Pancreas (tissue), 10 donors: ENCODE measurements around the gene ADIPOQ. TPM values are rescaled to one million over a fixed set of nuclear protein-coding genes. Genes with fewer than 3 reads are reported as not detected.
"Not testable (repeated sequence)": the region's sequence is repeated elsewhere in the genome, so short reads cannot be mapped to it uniquely, and the experiment has no call there.

ENCODE experiments used
- ATAC-seq, 4 donors: fragments of 200-7000 bp; cut with Tn5 transposase; one replicate each; pipeline versions ENCODE4 v1.8.0 to v1.9.1; 2020; ENCODE audit warnings: mild to moderate bottlenecking in 4 of 4, moderate library complexity in 4 of 4
- DNase-seq, 6 donors: peaks; one replicate each; pipeline ENCODE4 v3.0.0-alpha.2; 2020
- FAIRE-seq: peaks from 2 replicates; lab custom pipeline; 2012; peaks lifted over from hg19 to GRCh38; lab: Jason Lieb, UNC
- H3K27ac ChIP-seq, 4 donors: fragments of 200-600 bp; sonication (generic); 1 replicate in 3 of 4; 2 replicates in 1 of 4; pipeline versions ENCODE4 v1.5.0 to v1.8.0; 2020
- H3K27me3 ChIP-seq, 4 donors: fragments of 200-600 bp; one replicate each; pipeline ENCODE4 v1.8.0; 2021
- H3K36me3 ChIP-seq, 3 donors: fragments of 200-600 bp; sonication (generic) in 1 of 3; one replicate each; pipeline versions ENCODE4 v1.5.0 to v1.8.0; 2020 to 2021
- H3K4me1 ChIP-seq, 3 donors: fragments of 200-600 bp; one replicate each; pipeline ENCODE4 v1.8.0; 2021
- H3K4me3 ChIP-seq, 4 donors: fragments of 200-600 bp; sonication (generic) in 2 of 4; one replicate each; pipeline versions ENCODE4 v1.5.0 to v1.8.0; 2020 to 2021
- H3K9me3 ChIP-seq, 4 donors: fragments of 200-600 bp; one replicate each; pipeline ENCODE4 v1.8.0; 2021
- CTCF ChIP-seq, 4 donors: fragments of 200-600 bp; sonication (generic) in 3 of 4; IDR thresholded peaks; one replicate each; pipeline versions ENCODE4 v1.5.0 to v1.8.0; 2021; ENCODE audit warnings: antibody characterized with exemption in 4 of 4
- WGBS, 2 donors: extraction: QIAGEN DNeasy Blood & Tissue Kit; methylation state at CpG; one replicate each; pipeline ENCODE4 v1.1.7; 2013; 5-methylcytosine and 5-hydroxymethylcytosine counted together
- intact Hi-C, 3 donors: fragments of 100-400 bp; cut with DNase I; formaldehyde crosslinking; loops; one replicate each; pipeline versions ENCODE4 v1.11.1 to v1.14.2; 2022
- polyA plus RNA-seq, 2 donors: library from polyadenylated mRNA; stranded (reverse); fragments of 200-250 nt; gene quantifications; one replicate each; pipeline ENCODE4 v1.2.3, GENCODE V29; 2013
- total RNA-seq, 6 donors: library from RNA; stranded (reverse); fragmentation: NEBNext Ultra II Directional in 4 of 6; extraction: Animal tissue kit (Norgen Biotek cat#: 25700) in 4 of 6; gene quantifications; one replicate each; pipeline versions ENCODE4 v1.2.1 to v1.2.4, GENCODE V29; 2021 to 2023
- donor health status: healthy with polysubstance abuse.
- donor health status: DM: no; HTN: no; CAD: no; lungs with moderate emphysema.
- donor health status: DM: no; HTN: no; CAD: no.
- donor health status: control.
- donor health status: control.
- donor health status: Bipolar disorder and iron deficiency.
- donor health status: DM: yes; HTN: yes; CAD: no.
- donor health status: DM: no; HTN: no; CAD: no.
- donor health status: DM: no; HTN: no; CAD: no.
- donor health status: DM: yes; HTN: yes; CAD: no.

The ADIPOQ gene
- total and polyA plus RNA-seq, 8 donors, result 0.03 to 15.1 (median 0.72) TPM

- Histone ChIP-seq H3K4me1 (no peaks in the 10 kb centered on the region), H3K27me3 (no peaks in the 10 kb centered on the region), H3K4me3 (no peak overlapping the region), H3K36me3 (no peaks in the 10 kb centered on the region), H3K27ac (no peak overlapping the region), H3K9me3 (no peaks in the 10 kb centered on the region)
- FAIRE-seq, result no peak
- ATAC-seq, result no peak
- intact Hi-C loops, result no loop called here
- TF ChIP-seq CTCF (IDR thresholded peaks at IDR 0.05), result no peak
- DNase-seq, result no peak
- WGBS, 2 donors, result 87 to 95% methylated on average over 1 of the region's 1 CpG
Observed at GRCh38 chr3:186879781-186880180, 37.3 kb downstream of the ADIPOQ start.

- TF ChIP-seq CTCF (IDR thresholded peaks at IDR 0.05), result no peak
- no peak overlapping the region for H3K27ac ChIP-seq
- H3K9me3 ChIP-seq, result no peaks in the 10 kb centered on the region
- DNase-seq (no peak), ATAC-seq (no peak), FAIRE-seq (no peak)
- H3K36me3 ChIP-seq, result no peaks in the 10 kb centered on the region
- 62 to 68% methylated on average over 4 of the region's 4 CpGs for WGBS, 2 donors
- H3K4me1 ChIP-seq, result no peaks in the 10 kb centered on the region
- intact Hi-C loops, result no loop called here
- H3K27me3 ChIP-seq, result no peaks in the 10 kb centered on the region
- H3K4me3 ChIP-seq, result no peak overlapping the region
Observed at GRCh38 chr3:186880406-186880805, 37.9 kb downstream of the ADIPOQ start.

GRCh38 chr3:186882150-186882524, 39.6 kb downstream of the ADIPOQ start:
- 51 to 62% methylated on average over 4 of the region's 4 CpGs for WGBS, 2 donors
- H3K27ac ChIP-seq, result no peak overlapping the region
- H3K9me3 ChIP-seq, result no peaks in the 10 kb centered on the region
- DNase-seq (no peak), ATAC-seq (no peak), FAIRE-seq (no peak)
- H3K36me3 ChIP-seq, result no peaks in the 10 kb centered on the region
- no peak for TF ChIP-seq CTCF (IDR thresholded peaks at IDR 0.05)
- H3K4me3 ChIP-seq, result no peak overlapping the region
- no peaks in the 10 kb centered on the region for H3K27me3 ChIP-seq
- intact Hi-C loops, result no loop called here
- H3K4me1 ChIP-seq, result no peaks in the 10 kb centered on the region

- no peak for FAIRE-seq
- no peaks in the 10 kb centered on the region for H3K4me1 ChIP-seq
- no peak overlapping the region for H3K4me3 ChIP-seq
- no peak for TF ChIP-seq CTCF (IDR thresholded peaks at IDR 0.05)
- no peaks in the 10 kb centered on the region for H3K27me3 ChIP-seq
- no peaks in the 10 kb centered on the region for H3K36me3 ChIP-seq
- H3K9me3 ChIP-seq, result no peaks in the 10 kb centered on the region
- intact Hi-C loops, result no loop called here
- no peak overlapping the region for H3K27ac ChIP-seq
- no peak for ATAC-seq
- 83 to 93% methylated on average over 6 of the region's 6 CpGs for WGBS, 2 donors
- no peak for DNase-seq
Observed at GRCh38 chr3:186882881-186883685, 40.6 kb downstream of the ADIPOQ start.

- Histone ChIP-seq H3K27me3 (no peaks in the 10 kb centered on the region), H3K27ac (no peak overlapping the region), H3K9me3 (no peaks in the 10 kb centered on the region), H3K4me3 (no peak overlapping the region), H3K4me1 (no peaks in the 10 kb centered on the region), H3K36me3 (no peaks in the 10 kb centered on the region)
- DNase-seq (no peak), ATAC-seq (no peak), FAIRE-seq (no peak)
- intact Hi-C loops, result no loop called here
- TF ChIP-seq CTCF (IDR thresholded peaks at IDR 0.05), result no peak
- WGBS, 2 donors, result 64 to 69% methylated on average over 1 of the region's 1 CpG
Observed at GRCh38 chr3:186883686-186884058, 41.2 kb downstream of the ADIPOQ start.

- FAIRE-seq, intact Hi-C loops, H3K4me3 ChIP-seq, H3K9me3 ChIP-seq, H3K27ac ChIP-seq, H3K27me3 ChIP-seq, DNase-seq, H3K36me3 ChIP-seq, H3K4me1 ChIP-seq, ATAC-seq: not testable (repeated sequence)
- 89 to 92% methylated on average over 18 to 29 of the region's 29 CpGs for WGBS, 2 donors
Observed at GRCh38 chr3:186884868-186885267, 42.4 kb downstream of the ADIPOQ start.
